Suppressor macrophage treated with lipopolysaccharide for 4 hours (primary cell): Measurements from ENCODE around the gene TIAM1.

ENCODE experiments used
- DNase-seq: peaks from one replicate; pipeline ENCODE4 v3.0.0-alpha.2; 2020

The TIAM1 gene

DNA sequence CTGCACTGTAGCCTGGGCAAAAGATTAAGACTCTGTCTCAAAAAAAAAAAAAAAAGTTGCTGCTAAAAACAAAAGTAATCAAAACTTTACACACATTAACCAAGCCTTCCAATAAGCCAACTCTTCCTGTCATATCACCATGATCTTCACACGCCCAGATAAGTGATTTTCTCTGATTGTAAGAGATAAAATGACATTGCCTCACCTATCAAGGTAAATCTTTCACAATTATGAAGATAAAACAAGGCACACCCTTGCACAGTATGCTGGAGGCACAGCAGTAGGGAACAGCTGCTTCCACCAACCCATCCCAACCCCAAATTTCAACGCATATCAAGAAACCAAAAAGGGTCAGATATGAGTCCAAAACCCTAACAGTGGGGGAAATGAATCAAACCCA, 8.8 kb upstream of the TIAM1 start:
- no peak for DNase-seq

GRCh38 chr21:31351960-31352359, 7.9 kb upstream of the TIAM1 start:
- no peak for DNase-seq

- no peak for DNase-seq
These were observed 7.4 kb upstream of the TIAM1 start for GRCh38 chr21:31351438-31351837.

- no peak for DNase-seq
These were observed 5.1 kb upstream of the TIAM1 start for GRCh38 chr21:31349208-31349607.

- no peak for DNase-seq
These were observed 4.1 kb upstream of the TIAM1 start for GRCh38 chr21:31348188-31348587.

GRCh38 chr21:31347435-31348032, 3.5 kb upstream of the TIAM1 start:
- DNase-seq = peak; percentile 23

DNA sequence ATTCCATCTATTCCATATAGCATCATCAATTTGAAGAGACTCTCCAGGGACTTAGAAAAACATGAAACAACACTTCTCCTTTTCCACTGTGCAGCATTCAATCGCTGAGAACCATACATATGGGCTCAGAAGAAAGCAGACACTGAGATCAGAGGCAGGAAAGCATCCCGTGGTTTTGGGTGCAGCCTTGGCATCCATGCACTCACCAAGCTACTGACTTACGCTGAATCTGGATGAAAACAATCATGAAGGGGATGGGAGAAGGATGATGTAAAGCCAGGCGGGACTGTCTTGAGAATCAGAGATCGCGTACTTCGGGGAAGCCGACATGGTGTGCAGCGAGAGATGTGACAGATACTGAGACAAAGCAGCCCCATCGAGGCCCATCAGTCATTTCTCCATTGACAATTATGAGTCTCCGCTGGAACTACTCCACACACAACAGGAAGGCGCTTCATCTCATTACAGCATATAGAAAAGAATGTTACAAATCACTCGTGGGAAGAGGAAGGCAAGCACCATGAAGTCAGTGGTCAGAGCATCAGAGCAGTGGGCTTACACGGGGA, 2.3 kb upstream of the TIAM1 start:
- DNase-seq = no peak

DNA sequence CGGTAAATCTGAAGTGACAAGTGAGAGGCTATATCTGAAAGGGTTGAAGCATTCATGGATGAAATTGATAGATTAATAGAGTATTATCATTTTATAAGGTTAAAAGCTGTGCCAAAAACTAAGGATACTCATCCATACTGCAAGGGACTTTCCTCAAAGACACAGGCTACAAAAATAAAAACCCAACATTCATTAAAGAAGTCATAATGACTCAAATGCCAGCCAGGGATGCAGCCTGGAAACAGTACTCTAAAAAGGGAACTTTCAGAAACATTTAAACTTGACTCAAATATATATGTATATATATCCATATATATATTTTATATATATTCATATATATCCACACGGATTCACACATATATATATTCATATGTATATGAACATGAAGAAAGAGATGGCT, 1.1 kb upstream of the TIAM1 start:
- peak; percentile 77 for DNase-seq

DNA sequence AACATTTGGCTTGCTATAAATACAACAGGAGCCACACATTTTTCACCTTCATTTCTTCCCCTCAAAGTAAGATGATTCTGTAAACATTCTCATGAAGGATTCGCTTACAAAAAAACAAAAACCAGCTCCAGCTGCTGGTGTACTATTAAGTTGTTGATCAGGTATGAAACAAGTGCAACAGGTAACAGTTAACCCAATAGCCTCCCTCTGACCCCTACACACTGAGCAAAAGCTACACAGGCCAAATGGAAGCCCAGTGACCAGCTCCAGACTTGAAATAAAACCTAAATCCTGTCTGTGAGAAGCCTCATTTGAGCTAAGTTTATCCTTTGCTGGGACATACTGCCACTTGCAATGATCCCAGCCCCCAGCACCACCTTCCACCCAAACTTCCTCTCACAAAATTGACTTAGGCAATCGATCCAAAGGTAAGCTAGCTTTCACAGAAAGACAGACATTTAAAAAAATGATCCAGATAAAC, 991 bp downstream of the TIAM1 start:
- DNase-seq = peak; percentile 19

GRCh38 chr21:31342348-31342747, 1.7 kb downstream of the TIAM1 start:
- DNase-seq = peak; percentile 87

GRCh38 chr21:31340942-31341487, 3.0 kb downstream of the TIAM1 start:
- peak; percentile 82 for DNase-seq

- no peak for DNase-seq
These were observed 3.5 kb downstream of the TIAM1 start for GRCh38 chr21:31340514-31340913.

GRCh38 chr21:31339721-31340120, 4.3 kb downstream of the TIAM1 start:
- peak; percentile 79 for DNase-seq

DNA sequence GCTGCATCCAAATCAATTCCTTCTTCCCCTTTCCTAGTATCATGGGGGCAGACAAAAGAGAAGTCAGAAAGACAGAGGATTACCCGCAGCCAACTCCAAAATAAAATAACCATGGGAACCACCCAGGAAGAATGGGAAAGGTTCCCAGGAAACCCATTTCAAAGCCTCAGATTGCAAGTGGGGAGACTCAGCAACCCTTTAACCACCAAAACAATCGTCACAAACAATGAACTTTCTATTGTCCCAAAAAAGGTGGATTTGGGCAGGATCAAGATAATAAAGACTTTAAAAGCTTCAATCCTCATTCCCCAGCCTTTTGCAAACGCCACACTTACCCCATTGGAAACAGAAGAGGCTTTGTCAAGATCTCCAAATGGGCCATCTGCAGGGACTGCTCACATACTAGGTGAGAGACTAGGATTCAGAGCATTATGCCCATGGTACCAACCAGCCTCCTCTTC, 5.1 kb downstream of the TIAM1 start:
- DNase-seq = no peak

- DNase-seq = no peak
These were observed 5.8 kb downstream of the TIAM1 start for GRCh38 chr21:31337996-31338907.

DNA sequence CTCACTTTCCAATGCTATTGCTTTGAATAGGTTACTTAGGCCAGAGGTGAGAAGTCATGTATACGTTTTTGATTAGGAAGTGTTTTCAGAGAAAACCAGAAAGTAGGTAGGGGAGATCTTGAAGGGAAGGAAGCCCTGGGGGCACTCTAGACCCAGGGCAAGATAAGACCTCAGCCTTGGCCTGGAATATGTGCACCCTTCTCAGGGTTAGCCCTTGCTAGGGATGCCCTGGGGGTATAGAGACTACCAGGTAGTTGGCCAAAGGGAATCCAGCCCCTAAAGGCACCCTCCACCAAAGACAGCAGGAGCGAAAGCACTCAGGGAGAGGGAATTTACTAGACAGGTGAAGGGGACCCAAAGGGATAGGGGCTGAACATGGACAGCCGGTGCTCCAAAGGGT, 7.0 kb downstream of the TIAM1 start:
- no peak for DNase-seq

- no peak for DNase-seq
These were observed 7.4 kb downstream of the TIAM1 start for GRCh38 chr21:31336739-31337040.

GRCh38 chr21:31335957-31336738, 7.9 kb downstream of the TIAM1 start:
- DNase-seq = peak; percentile 71

DNA sequence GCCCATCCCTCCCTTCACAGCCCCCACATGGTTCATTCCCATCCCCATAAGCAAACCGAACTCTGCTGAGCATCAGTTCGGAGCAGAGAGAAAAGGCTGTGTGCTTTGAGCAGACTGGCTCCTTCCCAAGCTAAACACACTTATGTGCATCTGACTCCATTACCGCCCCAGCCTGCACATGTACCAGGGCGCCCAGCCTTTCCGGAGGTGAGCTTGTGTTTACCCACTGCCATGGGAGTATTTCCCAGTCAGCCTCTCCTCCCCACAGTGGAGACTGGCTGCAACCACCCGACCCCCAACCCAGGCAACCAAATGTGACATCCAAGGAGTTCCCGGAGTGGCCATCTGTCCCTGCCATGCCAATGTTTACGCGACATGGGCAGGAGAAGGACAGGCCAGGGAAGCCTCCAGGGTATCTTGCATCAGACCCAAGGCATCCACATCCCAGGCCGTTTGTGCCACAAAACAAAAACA, 9.4 kb downstream of the TIAM1 start:
- DNase-seq = no peak

DNA sequence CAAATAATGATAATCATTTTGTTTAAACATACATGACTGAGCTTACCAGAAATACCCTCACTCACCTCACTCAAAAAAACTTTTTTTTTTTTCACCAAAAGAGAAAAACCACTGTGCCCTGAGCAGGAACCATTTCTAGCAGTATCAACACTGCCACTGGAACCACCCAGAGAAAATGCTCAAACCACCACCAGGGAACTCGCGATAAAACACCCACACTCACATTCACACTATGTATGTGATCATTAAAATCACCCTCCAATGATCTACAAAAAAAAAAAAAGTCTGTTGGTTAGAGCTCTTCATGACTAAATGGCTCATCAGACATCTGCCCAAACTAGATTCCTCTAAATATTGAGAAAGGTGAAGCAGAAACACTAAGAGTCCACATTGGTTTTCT, 11.5 kb downstream of the TIAM1 start:
- no peak for DNase-seq

- DNase-seq = no peak
These were observed 12.8 kb downstream of the TIAM1 start for GRCh38 chr21:31331231-31331630.

- no peak for DNase-seq
These were observed 13.9 kb downstream of the TIAM1 start for GRCh38 chr21:31330144-31330483.
